ENCODE measurements around the gene TOP3B.

The TOP3B gene

DNA sequence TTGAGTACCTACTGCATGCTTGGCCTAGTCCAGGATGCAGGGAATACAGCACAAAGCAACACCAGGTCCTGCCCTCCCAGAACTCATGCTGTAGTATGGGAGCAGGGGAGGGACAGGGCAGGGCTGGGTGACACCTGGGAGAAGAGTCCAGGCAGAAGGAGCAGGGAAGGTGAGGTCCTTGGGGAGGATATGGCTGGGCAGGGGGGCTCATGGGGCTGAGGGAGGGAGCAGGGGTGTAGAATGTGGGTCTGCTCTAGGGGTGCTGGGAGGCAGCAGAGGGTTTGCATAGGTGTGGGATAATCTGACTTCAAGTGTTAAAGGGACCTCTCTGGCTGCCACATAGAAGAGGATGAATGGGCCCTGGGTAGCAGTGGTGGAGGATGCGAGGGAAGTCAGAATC is 4.8 kb downstream of the TOP3B start:
- DNase-seq, result no peak

DNA sequence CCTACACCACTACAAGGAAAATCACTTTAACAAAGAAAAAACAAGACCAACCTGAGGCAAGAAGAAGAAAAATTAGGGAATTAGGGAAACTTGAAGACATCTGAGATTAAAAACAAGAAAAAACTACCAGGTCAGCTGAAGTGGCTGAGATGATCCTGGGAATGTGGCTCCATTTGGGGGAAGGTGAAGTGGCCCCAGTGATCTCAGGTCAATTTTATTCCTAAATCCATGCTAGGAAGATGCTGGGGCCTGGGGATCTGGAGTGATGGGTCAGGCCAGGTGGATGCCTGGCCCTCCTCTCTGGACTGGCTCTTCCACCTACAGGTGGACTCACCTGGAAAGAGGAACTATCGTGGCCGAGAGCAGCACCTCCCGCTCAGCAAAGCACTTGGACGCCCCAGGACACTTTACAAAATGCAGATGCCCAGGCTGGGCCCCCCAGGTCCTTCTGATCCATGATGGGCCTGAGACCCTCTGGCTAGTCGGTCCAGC is 6.7 kb downstream of the TOP3B start:
- no peak for DNase-seq

DNA sequence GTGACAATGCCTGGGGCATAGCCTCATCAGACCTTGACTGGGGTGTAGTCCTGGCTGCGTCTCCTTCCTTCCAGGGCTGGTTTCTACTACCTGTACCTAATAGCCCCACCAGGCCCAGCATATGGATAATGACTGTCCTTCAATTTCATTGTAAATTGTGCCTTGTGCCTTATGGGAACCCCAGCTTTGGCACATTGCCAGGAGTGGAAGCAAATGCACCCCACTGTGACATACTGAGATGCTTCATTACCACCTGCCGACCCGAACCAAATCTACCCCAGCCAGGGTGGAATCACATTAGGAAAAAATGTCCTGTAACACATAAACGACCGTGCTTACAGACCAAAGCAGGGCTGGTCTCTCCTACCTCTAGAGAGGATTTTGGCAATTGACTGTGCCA is 7.3 kb downstream of the TOP3B start:
- DNase-seq, result no peak

DNA sequence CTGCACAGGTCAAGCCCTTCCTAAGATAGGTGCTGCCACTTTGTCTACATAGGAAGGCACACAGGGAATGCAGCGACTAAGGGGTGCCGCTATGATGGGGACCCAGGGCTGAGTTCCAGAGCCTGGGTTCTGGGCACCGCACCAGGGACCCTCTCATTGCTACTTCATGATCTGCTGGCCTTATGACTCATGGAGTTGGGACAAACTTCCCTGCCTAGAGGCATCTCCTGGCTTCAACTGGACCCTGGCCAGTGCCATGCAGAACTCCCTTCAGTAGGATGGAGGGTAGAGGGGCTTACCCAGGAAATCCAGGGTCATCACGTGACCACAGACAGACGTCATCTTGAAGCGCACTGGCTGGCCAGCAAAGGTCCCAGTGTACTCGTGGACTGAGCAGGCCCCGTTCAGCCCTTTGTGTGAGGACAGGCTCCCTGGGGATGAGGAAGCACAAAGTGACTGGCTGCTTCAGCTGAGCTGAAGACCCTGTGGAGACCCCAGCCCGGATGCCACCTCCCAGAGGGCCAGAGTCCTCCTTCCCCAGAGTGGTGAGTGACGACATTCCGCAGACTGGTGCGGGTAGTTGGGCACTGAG is 8.4 kb downstream of the TOP3B start:
- DNase-seq, result no peak

DNA sequence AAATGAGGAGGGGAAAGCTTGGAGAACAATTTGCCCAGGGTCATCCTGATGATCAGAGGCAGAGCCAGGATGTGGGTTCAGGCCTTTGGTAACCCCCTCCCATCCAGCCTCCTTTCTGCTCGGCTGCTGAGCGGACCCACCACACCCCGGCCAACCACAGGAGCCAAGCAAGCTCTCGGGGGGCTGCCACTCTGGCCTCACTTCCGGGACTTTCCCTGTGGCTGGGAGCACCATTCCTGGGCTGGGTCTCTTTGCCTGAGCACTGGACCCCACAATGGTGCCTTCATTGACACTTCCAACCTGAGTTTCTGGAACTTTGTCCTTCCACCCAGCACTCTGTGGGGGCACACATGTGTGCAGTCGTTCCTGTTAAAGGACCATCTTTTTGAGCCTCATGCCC is 9.8 kb downstream of the TOP3B start:
- no peak for DNase-seq

DNA sequence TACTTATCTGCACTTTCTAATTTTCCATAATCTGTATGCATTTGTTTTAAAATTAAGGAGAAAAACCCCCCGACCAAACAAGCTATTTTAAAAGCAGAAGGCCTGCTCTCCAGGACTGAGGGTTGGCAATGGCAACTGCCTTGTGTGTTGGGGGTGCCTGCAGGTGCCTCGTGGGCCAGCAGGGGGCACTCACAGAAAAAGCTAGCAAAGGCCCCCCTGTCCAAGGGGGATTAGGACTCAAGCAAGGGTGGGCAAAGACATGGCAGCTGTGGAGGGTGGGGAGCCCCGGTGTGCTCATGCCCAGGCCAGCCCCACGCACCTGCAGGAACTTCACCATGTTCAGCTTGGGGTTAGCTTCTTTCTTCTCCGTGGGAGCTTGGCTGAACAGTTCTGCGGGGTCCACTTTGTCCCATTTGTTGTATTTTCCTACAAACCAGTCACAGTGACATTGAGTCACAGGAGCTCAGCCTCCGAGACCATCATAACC is 10.3 kb downstream of the TOP3B start:
- no peak for DNase-seq

DNA sequence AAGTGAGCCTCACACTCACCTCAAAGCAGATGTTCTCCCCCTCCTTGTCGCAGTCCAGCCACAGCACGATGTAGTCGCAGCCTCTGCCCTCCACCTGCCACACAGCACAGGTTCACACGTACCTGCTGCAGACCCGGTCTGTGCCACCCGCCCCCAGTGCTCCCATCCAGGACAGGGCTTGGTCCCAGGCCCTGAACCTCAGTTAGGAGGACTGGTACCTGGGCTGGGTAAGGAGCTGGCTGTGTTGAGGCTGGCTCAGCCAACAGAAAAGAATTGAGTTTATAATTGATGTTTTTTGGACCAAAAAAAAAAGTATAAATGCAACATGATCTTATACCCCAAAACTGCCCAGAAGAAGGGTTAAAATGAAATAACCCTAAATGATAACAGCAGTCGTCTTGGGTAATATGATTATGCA is 10.7 kb downstream of the TOP3B start:
- no peak for DNase-seq

DNA sequence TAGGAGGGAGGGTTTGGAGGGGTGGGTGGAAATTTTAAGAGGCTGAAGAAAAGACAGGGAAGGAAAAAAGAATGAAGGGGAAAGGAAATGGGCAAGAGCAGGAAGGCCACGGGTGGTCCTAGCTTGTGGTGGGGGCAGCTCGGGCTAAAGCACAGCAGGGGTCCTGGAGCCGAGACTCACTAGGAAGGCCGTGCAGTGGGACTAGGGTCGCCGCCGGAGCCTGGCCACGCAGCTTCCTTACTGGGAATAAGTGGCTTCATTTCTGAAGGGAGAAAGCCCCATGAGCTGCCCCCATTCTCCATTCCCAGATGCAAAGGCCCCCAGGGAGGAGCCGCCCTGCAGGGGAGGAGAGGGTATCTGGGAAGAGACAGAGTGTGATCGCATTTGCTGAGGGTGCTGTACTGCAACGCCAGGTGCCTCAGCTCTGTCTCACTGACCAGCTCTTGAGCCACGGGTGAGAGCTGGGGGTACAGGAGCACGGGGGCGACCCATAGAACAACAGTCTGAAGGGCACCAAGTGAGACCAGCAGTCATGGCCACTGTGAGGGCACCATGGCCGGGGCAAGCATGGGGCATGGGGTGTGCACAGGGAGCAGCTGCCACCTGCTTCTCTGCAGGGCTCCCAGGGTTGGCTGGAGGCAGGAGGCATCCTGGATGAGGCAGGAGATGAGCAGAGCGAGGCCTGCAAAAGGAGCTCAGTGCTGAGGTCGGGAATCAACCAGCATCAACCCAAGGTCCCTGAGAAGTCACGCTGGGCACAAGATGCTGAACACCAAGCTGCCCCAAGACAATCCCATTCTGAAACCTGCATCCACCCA is 11.6 kb downstream of the TOP3B start:
- DNase-seq, result no peak

DNA sequence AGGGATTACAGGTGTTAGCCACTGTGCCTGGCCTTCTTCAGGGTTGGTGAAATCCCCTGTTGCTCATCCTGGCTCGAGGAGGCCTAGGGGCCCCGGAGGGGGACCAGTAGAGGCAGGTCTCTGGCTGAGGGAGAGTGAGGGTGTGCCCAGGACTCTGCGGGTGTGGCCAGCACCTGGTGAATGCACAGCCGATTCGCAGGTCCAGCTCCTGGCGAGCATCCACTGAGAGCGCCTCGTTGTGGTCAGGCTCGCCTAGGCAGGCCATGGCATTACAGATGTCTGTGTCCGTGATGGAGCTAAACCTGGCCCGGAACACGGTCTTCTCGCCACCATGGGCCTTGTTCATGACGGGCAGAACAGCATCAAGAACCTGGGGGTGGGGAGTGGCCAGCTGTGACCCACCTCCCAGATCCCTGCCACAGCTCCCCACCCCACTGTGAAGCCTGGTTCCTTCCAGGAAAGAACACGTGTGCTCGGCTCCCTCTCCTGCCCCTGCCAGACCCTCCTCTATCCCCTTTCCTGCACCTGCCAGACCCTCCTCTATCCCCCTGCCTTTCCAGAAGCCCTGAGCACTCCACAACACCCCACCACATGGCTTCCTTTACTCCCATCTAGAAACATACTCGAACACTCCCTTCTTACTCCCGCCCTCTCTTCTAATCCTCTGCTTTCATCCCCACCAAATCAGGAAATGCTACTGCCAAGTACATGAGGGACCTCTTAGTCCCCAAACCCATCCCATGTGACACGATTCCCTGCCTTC is 12.4 kb downstream of the TOP3B start:
- no peak for DNase-seq

DNA sequence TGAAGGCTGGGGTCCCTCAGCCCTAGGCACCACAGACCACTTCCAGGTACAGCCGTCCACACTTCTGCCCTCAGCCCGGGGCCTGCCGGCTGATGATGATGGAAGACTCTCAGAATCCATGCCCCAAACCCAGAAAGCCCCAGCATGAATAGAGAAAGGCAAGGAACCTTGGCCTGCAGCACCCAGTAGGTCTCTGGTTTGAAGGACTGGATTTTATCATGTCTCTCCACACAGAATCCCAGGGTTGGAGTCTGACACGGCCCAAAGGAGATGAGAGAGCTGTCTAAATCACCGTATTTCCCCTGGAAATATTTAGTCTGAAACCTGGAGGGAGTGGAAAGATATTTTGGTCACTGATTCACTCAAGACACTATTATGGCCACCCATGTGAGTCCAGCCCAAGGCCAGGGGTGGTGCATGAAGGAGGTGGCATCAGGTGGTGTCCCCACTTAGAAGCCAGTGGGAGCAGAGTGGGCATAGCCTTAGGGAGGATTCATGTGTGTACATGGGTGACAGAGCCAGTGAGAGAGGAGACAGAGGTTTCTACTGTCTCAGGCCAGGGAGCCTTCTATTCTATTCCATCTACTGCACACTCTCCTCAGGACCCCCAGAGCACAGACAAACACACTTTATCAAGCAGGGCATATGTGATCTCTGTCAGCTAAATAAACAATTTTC is 14.0 kb downstream of the TOP3B start:
- no peak for DNase-seq

DNA sequence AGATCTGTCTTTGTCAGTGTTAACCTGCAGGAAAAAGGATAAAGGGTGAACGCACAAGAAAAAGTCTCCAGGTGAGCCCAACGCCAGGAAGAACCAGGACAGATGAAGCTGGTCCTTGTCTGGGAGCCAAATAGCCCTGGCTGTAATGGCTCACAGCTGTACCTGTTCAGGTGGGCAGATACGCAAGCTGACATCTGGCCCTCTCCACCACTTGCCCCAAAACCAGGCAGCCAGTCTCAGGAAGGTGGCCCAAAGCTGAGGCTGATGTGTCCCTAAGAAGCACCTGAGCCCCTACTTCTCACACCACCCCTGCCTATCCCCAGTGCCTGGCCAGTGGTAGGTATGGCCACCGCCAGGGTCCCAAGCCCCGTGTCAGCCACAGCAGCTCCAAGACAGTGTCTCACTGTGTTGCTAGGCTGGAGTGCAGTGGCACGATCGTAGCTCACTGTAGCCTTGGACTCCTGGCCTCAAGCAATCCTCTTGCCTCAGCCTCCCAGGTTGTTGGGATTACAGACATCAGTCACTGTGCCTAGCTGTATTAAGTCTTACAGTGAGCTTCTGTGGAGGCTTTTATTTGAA is 14.8 kb downstream of the TOP3B start:
- no peak for DNase-seq

DNA sequence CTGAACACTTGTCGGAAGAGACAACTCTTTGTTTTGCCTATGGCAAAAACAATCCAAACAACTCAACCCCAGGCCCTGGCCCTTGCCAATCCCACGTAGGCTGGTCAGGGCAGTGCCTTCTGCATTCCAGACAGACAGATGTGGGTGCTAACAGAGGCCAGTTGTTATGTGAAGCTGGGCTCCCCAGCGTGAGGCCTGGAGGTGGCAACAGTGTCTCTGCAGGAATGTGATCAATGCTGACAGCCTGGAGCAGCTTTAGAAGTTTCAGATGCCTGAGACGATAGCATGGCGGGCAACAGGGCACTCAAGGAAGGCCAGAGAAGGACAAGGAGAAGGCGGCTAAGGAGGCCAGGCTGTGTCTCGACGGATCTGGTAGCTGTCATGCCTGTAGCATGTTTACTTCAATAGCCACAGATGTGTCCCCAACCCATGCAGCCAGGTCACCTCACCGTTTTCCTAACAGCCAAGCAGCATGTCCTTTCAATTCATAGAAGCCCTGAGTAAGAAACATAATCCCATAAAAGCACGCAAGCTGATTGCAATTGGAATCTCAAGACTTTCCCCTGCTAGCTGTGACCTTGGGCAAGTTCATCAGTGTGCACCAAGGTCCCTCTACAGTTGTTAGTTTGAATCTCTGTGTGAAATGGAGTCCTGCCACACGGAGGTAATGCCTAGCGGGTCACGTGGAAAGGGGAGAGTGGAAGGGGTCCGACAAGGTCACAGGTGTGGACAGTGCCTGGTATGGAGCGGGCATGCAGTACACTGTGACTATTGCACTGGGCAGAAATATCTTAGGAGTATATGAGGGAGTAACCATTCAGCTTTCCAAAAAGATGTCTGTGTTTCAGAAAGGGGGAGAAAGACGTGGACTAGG is 15.7 kb downstream of the TOP3B start:
- DNase-seq, result no peak

DNA sequence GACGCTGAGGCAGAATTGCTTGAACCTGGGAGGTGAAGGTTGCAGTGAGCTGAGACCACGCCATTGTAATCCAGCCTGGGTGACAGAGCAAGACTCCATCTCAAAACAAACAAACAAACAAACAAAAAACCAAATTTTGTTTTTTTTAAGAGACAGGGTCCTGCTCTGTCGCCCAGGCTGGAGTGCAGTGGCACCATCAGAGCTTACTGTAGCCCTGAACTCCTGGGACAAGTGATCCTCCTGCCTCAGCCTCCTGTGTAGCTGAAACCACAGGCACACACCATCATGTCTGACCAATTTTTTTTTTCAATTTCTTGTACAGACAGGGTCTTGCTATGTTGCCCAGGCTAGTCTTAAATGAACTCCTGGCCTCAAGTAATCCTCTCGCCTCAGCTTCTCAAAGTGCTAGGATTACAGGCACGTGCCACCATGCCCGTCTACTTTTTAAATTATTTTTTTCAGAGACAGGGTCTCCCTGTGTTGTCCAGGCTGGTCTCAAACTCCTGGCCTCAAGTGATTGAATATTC is 16.8 kb downstream of the TOP3B start:
- no peak for DNase-seq

DNA sequence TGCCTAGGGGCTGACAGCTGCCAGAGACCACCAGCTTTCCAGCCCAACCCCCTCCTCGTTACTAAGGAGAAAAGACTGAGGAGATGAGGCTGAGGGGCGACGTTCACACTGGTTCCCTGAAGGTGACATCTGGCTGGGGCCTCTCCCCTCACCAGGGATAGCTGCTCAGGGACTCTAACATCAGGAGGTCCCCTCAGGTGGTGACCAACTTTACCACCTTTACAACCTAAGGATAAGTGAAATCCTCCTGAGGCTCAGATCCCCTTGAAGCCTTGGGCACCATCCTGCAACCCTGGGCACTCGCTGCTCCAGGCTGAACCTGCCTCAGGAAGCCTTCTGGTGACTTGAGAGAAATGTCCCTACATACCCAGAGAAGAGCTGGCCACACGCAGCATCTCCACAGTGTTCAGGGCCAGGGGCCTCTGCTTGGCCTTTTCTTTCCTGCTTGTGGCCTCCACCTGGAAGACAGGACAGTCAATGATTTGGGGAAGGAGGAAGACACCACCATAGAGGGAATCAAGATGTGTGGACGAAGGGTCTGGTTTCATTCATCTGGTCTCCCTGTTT is 17.6 kb downstream of the TOP3B start:
- no peak for DNase-seq

DNA sequence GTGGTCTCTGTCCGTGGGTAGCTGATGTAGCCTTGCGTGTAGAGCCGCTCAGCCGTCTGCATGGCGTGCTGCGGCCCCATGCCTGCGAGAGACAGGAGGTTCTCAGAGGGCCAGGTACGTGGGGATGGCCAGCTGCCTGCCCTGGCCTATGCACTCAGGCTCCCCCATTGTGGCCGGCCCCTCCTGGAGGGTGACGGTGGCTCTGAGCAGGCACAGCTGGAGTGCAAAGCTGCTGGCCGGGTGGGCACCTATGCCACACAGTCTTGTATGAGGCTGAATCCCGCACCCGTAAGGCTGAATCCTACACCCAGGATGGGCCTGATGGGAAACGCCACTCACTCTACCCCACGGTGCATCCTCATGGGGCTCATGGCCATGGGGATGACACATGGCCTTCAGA is 18.4 kb downstream of the TOP3B start:
- DNase-seq, result no peak

DNA sequence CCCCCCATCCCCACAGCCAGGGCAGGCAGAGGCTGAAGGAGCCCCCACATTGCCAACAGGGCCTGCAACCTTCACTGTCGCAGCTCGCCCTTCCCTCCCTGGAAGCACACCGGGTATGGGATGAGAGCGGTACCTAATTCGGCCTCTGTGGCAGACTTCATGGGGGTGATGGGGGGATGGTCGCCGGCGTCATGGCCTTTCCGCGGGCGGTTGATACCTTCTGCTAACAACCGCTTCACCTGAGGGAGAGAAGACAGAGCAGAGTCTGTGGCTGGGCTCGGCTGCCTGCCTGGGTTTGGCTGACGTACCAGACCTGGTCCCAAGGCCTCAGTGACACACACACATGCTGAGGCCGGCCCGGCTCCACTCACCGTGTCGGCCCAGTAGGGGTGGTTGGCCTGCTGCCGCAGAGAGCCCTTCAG is 18.8 kb downstream of the TOP3B start:
- DNase-seq, result no peak

DNA sequence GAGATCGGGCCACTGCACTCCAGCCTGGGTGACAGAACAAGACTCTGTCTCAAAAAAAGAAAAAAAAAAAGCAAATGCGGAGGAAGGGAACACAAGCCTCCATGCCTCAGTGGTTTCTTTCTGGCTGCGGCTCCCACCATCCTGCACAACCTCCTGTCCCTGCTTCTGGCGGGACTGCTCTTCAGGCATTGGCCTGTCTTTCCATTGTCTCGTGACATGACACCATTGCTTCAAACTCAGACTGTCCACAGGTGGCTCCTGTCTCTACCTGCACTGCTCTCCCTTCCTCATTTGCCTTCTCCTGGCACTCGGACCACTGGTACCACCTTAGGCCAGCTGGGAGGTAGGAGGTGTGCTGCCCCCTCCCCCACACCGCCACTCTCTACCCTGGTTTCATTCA is 19.3 kb downstream of the TOP3B start:
- no peak for DNase-seq

DNA sequence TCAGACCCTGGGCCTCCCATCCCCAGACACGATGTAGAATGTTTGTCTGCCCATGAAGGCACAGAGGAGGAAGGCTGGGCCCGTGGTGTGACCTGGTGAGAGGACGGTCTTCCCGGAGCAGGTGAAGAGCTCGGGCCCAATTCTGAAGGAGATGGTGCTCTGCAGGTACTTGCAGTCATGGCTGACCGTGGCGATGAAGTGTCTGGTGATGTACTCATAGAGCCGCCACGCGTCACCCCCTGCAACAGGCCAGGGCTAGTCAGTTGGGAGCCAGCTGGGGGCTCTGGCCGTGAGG is 20.0 kb downstream of the TOP3B start:
- DNase-seq, result no peak

DNA sequence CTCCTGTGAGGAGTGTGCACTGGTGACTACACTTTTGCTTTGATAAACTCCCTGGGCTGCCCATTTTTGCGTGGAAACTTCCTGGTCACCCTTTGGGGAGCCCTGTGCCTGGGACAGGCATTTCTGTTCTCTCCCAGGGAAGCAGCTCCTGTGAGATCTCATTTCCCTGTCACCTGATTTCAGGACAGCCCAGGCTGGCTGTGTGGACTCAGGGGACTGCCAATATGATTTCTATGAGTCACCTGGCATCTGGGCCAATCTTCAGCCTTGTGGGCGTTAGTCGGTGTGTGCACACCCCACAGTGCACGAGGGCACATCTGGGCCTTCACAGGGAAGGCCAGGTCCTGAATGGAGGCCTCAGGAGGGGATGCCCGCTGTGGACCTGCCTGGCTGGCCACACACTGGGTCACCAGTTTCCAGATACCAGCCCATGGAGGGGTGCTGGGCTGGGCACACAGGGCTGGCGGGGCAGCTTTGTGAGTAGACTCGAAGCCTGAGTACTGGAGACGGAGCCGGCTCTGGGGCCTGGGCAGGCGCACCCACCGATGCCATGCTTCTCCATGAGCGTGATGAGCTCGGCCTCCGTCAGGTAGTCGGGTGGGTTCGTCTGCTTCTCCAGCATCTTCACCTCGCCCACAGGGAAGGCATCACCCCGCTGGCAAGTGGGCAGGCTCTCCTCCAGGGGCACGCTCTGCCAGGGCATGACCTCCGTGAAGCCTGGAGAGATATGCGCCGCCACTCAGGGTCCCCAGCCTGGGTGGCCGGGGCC is 20.5 kb downstream of the TOP3B start:
- DNase-seq, result no peak

DNA sequence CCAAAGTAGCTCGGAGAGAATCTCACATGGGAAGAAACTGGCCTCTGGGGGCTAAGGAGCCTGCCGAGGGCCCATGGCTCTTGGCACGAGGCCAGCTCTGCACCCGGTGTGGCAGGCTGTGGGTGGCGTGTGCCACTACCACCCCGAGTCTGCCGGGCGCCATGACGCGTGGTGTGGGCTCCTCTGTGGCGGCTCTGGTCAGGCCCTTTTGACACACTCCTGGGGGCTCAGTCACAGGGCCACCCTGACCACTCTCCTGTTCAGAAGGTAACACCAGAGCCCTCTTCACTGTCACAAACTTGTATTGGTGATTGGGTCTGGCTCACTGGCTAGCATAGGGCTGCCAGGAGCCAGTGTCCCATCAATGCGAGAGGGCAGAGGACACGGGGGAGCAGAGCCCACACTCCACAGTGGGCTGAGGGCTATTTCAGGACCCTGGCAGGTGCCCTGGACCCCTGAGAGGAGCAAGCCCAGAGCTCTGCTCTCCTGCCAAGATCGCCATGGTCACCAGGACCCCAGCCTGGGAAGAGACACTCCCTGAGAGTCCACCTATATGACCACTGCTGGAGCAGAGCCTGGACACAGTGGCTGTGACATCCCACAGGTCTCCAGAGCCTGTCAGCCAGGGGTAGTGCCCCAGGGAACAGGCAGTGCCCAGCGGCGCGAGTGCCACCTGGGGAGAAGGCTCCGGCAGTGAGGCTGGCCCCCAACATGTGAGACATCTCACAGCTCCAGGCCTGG is 21.3 kb downstream of the TOP3B start:
- DNase-seq, result no peak

All from cerebellar nuclear complex (tissue), 1 donor.